GM18951 (cell line): ENCODE data around the gene ROBO1.
"Not testable (repeated sequence)": the region's sequence is repeated elsewhere in the genome, so short reads cannot be mapped to it uniquely, and the experiment has no call there.

ENCODE experiments used
- POLR2A ChIP-seq: IDR thresholded peaks from 4 replicates; pipeline ENCODE4 v1.6.1; 2011; ENCODE audit warnings: mild to moderate bottlenecking; ENCODE audit not compliant: insufficient read length, insufficient read depth; ENCODE audit errors: extremely low read depth
- in situ Hi-C: fragments of 300-500 bp; cut with MboI; formaldehyde crosslinking; loops from one replicate; pipeline ENCODE4 v1.12.0; 2022; ENCODE audit warnings: low sequenced_read_pairs, mixed read lengths, inconsistent platforms; ENCODE audit not compliant: unreplicated experiment

The ROBO1 gene

GRCh38 chr3:79217096-79217495, 550.7 kb downstream of the ROBO1 start:
- TF ChIP-seq POLR2A, result no peak
- in situ Hi-C loops, result no loop called here

- in situ Hi-C loops, result no loop called here
- TF ChIP-seq POLR2A, result no peak
These were observed 552.5 kb downstream of the ROBO1 start for GRCh38 chr3:79215286-79215685.

DNA sequence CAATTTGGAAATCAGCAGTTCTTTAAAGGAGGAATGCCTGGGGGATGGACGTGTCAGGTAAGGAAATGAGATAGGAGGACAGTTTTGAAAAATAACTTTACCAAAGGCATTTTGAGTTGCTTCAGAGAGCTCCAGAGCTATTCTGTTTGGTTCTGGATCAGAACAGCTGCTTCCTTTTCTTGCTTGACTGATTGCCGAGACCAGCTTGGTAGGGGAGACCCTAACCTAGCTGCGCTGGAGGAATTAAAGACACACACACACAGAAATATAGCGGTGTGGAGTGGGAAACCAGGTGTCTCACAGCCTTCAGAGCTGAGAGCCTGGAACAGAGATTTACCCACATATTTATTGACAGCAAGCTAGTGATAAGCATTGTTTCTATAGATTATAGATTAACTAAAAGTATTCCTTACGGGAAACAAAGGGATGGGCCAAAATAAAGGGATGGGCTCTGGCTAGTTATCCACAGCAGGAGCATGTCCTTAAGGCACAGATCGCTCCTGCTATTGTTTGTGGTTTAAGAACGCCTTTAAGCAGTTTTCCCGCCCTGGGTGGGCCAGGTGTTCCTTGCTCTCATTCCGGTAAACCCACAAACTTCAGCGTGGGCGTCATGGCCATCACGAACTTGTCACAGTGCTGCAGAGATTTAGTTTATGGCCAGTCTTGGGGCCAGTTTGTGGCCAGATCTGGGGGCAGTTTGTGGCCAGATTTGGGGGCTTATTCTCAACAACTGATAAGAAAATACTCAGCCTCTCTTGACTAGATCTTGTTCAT, 556.0 kb downstream of the ROBO1 start:
- in situ Hi-C loops, result no loop called here
- TF ChIP-seq POLR2A, result no peak

DNA sequence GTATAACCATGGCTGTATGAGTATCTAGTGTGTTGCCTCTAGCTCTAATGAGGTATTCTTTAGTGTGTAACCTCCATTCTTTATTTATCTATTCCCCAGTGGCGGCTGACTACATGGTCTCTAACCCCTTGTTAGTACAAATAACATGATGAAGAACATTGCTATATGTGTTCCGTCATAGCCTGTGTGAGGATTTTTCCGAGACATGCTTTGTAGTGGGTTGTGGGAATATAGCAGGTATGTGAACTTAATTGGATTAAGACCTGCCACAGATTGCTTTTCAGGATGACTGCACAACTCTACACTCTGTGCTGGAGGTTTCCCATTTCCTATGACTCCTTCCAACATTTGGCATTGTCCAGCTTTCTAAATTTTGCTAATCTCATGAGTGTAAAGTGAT, 563.4 kb downstream of the ROBO1 start:
- no peak for TF ChIP-seq POLR2A
- in situ Hi-C loops, result no loop called here

DNA sequence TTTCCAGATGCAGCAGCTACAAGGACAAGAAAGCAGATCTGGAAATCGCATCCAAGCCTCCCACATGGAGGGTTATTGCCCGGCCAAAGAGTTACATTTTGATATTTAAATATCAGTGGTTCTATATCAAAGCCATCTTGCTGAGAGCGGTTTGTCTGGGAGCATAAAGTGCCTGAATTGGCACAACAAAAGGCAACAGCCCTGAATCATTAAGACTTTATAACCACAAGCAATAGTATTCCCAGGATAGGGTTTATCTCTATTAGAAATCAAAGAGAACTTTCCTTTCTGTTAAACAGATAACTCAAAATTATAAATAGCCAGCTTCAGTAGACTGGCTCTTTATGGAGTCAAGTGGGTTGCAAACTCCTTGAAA, 564.7 kb downstream of the ROBO1 start:
- in situ Hi-C loops, result no loop called here
- TF ChIP-seq POLR2A, result no peak

DNA sequence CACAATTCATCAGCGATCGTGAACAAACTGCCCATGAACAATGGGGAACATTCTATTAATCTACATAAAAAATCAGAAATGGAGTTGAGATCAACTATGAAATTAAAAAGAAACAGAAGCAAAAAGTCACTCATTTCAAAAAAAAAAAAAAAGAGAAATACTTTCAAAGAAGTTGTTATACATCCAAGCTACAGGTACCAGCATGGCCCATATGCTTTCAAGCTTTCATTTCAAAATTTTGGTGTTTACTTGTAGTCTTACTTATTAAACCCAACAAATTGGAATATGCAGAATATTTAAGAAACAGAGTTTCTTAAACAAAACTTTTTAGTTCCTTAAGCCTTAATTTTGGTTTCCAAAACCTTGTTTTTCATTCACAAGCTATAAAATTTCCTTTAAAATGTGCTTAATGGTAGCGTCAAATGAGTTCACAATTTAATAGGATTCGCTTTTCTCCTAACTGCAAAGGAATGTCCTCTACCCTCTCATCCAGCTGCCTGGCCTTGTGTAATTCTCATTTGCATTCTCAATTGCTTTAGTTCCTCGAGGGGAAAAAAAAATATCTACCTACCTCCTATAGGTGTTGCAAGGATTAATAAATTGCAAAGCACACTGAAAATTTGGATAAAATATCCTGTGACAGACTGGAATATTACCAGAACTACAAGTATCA, 565.2 kb downstream of the ROBO1 start:
- in situ Hi-C loops, result no loop called here
- TF ChIP-seq POLR2A, result no peak

GRCh38 chr3:79200456-79200855, 567.3 kb downstream of the ROBO1 start:
- in situ Hi-C loops, result no loop called here
- no peak for TF ChIP-seq POLR2A

DNA sequence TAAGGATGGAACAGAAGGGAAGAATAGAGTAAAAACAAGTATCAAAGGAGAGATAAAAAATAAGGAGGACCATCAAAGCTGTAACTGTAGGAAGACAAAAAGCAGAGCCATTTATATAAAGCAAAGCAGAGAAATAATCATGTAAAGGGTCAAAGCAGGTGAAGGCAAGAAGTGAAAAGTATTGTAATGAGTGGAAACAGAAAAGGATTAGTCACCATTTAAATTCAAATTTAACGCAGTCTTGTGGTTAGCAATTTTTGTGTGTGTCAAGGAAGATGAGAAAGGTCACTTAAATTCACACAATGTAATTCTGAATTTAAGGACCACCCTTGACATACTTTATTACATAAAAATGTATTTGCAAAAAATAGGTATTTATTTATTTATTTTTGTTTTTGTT, 567.8 kb downstream of the ROBO1 start:
- no peak for TF ChIP-seq POLR2A
- in situ Hi-C loops, result no loop called here

DNA sequence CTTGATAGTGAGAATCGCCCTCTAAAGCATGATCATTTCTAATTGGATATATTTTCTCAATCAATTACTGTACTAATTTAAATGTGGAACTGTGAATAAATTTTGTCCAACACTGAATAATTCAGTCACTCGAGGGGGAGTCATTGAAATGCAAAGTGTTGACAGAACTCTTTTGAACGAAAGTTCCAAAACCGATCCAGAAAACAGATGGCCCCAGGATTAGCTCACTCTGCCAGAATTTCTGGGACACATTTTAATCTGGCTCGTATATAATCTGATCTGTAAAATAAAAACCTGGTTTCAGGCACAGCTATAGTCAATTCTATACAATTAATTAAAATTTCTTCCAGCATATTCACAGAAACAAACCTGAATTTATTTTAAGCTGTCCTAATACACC, 580.4 kb downstream of the ROBO1 start:
- TF ChIP-seq POLR2A, result no peak
- in situ Hi-C loops, result no loop called here

- TF ChIP-seq POLR2A, result no peak
- in situ Hi-C loops, result no loop called here
These were observed 583.5 kb downstream of the ROBO1 start for GRCh38 chr3:79184251-79184650.

DNA sequence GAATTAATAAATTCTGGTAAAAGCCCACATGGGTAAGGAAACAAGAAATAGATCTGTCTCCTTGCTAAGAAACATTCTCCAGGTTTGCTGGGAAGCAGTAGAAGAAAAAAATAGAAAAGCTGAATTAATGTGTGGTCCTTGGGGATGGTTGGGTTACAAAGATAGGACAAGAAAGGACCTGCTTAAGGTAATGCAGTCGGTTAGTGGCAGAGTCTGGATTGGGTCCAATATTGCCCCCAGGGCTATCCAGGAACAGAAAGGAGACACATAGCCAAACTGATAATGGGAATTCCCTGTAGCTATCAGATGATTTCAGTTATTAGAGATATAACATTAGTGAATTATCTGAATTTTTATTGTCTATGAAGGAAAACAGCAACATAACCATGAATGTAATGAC, 584.3 kb downstream of the ROBO1 start:
- TF ChIP-seq POLR2A, result no peak
- in situ Hi-C loops, result no loop called here

DNA sequence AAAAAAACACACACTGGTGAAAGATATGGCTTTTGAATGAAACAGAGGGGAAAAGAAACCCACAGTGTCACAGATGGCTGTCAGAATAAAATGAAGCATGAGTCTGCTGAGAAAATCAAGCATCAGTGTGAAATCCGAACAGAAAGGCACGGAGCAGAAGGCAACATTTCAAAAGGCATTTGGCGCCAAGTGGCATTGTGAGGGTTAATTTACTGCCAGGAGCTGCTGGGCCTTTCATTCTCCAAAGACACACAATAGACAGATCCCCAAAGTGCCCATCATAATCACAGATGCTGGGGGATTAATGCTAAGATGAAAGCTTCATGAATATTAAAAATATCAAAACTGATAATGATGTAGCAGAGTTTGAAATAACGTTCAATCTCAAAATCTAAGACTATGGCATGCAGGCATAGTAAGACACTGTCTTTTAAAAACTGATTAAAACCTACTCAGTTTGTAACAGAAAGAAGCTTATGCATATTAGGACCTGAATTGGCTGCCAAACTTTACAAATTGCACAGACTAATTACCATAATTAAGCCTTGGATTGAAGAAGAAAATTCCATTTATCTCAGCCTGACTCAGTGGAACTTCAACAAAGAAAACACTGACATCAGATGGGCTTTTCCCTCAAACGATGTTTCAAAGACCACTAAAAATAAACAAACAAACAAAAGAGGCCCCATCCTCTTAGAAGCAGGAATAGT, 589.2 kb downstream of the ROBO1 start:
- no peak for TF ChIP-seq POLR2A
- in situ Hi-C loops, result no loop called here

GRCh38 chr3:79175870-79176269, 591.9 kb downstream of the ROBO1 start:
- in situ Hi-C loops, result no loop called here
- TF ChIP-seq POLR2A, result no peak

DNA sequence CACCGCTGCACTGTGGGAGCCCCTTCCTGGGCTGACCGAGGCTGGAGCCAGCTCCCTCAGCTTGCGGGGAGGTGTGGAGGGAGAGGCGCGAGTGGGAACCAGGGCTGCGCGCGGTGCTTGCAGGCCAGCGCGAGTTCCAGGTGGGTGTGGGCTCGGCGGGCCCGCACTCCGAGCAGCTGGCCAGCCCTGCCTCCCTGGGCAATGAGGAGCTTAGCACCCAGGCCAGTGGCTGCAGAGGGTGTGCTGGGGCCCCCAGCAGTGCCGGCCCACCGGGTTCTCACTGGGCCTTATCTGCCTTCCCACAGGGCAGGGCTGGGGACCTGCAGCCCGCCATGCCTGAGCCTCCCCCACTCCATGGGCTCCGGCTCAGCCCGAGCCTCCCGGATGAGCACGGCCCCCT, 594.5 kb downstream of the ROBO1 start:
- in situ Hi-C loops, result not testable (repeated sequence)

GRCh38 chr3:79172241-79172640, 595.6 kb downstream of the ROBO1 start:
- no peak for TF ChIP-seq POLR2A
- in situ Hi-C loops, result no loop called here
